GM19023 (cell line): ENCODE data around the gene GGPS1.
"Not testable (repeated sequence)": the region's sequence is repeated elsewhere in the genome, so short reads cannot be mapped to it uniquely, and the experiment has no call there.

ENCODE experiments used
- ATAC-seq: cut with Tn5 transposase; IDR thresholded peaks from one replicate; pipeline ENCODE4 v1.9.1; 2021; ENCODE audit warnings: mild to moderate bottlenecking, moderate library complexity; ENCODE audit not compliant: unreplicated experiment

GGPS1 gene

GRCh38 chr1:235328271-235329138, at the start of gene GGPS1:
GGPS1 (plus strand) TSS chr1:235328570; CDS start chr1:235335265, 6,695 bp downstream.
- peak; percentile 68 for ATAC-seq

- no peak for ATAC-seq
Measured at GRCh38 chr1:235278915-235279292, 49.5 kb upstream of the GGPS1 start.

DNA sequence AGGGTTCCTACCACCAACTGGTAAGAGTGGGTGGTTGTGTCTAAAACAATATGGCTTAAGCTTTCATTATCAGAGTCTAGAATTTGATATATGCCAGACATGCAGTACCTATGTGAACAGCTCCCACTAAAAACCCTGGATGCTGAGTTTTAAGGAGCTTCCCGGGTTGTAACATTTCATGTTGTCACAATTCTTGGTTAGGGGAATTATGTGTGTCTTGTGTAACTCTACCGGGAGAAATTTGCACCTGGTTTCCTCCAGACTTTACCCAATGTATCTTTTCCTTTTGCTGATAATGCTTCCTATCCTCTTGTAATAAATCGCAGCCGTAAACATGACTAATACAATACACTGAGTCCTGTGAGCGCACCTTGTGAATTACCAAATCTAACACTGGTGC, 48.7 kb upstream of the GGPS1 start:
- no peak for ATAC-seq

- no peak for ATAC-seq
Measured at GRCh38 chr1:235280467-235280866, 47.9 kb upstream of the GGPS1 start.

- not testable (repeated sequence) for ATAC-seq
Measured at GRCh38 chr1:235283636-235284035, 44.7 kb upstream of the GGPS1 start.

GRCh38 chr1:235284231-235284769, 44.1 kb upstream of the GGPS1 start:
- ATAC-seq = no peak

GRCh38 chr1:235286667-235287066, 41.7 kb upstream of the GGPS1 start:
- ATAC-seq = no peak

DNA sequence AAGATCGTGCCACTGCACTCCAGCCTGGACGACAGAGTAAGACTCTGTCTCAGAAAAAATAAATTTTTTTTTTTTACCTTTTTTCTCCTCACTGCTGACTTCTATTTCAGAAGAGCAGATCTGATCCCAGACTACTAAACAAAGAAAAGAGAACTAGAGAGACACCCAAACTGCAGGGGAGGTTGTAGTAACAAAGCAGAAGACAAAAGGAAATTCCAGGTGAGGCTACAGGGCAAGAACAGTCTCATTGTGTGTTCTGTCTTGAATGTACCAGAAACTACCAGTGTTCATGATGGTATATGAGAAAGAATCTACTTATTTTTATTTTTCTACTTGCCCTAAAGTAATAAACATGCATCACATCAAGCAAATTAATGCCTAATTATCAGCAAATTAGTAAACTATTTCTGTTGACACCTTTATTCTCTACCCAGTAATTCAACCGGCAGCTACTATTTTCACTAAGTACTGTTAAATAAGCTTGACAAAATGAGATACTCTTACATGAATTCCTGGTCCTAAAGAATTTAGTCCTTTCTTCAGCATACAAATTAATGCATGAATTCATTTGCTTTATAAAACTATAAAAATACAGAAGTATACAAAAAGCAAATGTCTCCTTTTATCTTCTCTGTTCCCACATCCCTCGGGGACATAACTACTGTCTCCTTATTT, 41.0 kb upstream of the GGPS1 start:
- ATAC-seq = no peak

DNA sequence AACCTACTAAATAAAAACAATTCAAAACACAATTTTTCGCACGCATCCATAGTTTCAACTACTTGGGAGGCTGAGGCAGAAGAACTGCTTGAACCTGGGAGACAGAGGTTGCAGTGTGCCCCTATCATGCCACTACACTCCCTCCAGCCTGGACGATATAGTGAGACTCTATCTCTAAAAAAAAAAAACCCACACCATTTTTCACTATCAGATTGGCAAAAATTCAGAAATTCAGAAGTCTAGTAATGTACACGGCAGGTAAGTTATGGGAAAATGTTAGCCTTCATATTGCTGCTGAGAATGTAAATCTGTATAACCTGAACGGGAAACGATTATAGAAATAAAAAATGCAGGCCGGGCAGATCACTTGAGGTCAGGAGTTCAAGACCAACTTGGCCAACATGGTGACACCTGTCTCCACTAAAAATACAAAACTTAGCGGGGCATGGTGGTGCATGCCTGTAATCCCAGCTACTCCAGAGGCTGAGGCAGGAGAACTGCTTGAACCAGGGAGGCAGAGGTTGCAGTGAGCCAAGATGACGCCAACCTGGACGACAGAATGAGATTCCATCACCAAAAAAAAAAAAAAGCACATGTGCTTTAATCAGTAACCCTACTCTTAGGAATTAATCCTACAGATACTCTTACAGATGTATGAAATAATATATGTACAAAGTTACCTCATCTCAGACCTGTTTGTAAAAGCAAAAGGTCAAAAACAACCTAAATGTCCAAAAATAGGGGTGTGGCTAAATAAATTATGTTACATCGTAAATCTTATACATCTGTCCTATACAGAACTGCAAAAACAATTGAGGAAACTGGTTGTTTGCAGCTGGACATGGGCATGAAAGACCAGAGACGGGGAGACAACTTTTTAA, 38.3 kb upstream of the GGPS1 start:
- no peak for ATAC-seq

DNA sequence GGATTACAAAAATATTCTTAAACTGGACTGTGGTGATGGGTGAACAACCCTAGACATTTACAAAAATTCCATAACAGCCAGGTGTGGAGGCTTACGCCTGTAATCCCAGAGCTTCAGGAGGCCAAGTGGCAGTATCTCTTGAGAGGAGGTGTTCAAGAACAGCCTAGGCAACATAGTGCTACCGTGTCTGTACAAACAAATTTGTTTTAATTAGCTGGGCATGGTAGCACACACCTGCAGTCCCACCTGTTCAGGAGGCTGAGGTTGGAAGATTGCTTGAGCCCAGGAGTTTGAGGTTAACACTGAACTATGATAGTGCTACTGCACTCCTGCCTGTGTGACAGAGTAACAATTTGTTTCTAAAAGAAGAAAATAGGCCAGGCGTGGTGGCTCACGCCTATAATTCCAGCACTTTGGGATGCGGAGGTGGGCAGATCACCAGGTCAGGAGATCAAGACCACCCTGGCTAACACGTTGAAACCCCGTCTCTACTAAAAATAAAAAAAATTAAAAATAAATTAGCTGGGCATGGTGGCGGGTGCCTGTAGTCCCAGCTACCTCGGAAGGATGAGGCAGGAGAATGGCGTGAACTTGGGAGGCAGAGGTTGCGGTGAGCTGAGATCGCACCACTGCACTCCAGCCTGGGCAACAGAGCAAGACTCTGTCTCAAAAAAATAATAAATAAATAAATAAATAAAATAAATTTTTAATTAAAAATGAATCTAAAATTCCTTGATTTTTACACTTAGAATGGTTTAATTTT, 37.4 kb upstream of the GGPS1 start:
- no peak for ATAC-seq

DNA sequence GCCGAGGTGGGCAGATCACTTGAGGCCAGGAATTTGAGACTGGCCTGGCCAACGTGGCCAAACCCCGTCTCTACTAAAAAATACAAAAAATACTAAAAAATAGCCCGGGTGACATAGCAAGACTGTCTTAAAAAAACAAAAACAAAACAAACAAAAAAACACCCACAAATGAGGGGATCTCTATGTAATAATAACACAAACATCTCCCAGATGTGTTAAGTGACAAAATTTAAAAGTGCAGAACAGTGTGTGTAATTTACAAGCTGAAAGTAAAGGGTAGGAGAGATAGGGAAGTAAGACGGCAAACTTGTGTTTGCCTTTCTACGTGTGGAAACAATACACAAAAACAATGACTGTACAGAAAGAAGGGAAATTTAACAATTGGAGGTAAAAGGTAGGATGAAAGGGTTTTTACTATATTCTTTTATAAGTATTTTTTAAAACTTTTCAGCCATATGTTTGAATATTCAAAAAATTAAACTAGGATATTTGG, 36.7 kb upstream of the GGPS1 start:
- ATAC-seq = no peak

- no peak for ATAC-seq
Measured at GRCh38 chr1:235292790-235293189, 35.6 kb upstream of the GGPS1 start.

DNA sequence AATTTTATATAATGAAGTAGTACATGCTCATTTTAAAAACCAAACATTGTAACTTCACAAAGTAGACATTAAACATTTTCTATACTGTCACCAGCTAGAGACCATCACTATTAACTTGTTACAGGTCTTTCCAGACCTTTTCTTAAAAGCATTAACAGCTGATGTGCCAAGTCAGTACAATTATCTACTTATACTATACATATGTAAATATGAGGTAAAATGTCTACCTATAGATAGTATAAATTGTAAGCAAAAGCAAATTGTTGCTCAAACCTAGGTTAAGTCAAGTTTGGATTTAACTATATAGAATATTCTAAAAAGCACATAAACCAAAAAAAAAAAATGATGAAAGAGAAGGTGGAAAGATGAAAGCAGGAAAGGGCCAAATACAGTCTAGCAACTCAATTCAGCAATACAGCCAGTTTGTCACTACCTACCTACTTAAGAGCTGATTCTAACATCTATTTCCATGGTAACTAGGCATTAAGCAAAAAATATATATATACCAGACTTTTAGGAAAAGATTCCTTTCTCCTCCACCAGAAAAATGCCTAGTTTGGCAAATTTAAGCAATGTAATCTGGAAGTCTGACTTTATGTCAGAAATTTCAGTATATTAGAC, 34.9 kb upstream of the GGPS1 start:
- ATAC-seq = no peak

DNA sequence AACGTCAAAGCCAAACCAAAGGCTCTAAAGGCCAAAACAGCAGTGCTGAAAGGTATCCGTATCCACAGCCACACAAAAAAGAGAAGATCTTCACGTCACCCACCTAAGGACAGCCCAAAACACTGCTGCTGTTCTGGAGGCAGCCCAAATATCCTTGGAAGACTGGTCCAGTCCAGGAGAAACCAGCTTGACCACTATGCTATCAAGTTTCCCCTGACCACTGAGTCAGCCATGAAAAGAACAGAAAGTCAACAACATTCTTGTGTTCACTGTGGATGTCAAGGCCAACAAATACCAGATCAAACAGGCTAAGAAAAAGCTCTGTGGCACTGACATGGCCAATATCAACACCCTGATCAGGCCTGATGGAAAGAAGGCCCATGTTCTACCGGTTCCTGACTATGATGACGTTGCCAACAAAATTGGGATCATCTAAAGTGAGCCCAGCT, 32.4 kb upstream of the GGPS1 start:
- no peak for ATAC-seq

DNA sequence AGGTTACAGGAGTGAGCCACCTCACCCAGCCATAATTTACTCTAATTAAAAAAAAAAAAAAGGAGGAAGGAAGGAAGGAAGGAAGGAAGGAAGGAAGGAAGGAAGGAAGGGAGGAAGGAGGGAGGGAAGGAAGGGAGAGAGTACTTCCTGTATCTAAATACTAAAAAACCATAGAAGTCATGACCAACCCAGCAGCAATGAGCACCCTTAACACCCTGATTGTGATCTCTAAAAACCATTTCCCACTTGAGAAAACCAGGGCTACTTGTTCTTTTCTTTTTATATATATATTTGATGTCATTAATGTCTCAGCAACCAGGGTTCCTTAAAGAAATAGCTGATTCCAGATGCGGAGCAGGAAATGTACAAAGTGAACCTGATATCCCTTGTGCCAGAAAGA, 31.6 kb upstream of the GGPS1 start:
- ATAC-seq = no peak

GRCh38 chr1:235297579-235297978, 30.8 kb upstream of the GGPS1 start:
- no peak for ATAC-seq

DNA sequence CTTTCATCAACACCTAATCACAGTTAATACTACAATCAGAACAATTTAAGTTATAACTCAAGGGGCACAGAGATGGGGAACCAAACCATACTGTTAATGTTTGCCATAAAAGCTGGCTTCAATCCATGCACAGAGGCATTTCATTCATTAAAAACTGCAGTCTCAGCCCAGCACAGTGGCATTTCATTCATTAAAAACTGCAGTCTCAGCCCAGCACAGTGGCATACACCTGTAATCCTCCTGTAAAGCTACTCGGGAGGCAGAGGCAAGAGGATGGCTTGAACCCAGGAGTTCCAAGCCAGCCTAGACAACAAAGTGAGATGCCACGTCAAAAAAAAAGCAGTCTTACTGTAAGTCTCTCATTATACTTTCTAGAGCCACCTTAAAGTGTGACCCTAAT, 29.6 kb upstream of the GGPS1 start:
- ATAC-seq = no peak

- no peak for ATAC-seq
Measured at GRCh38 chr1:235299169-235299858, 29.1 kb upstream of the GGPS1 start.

DNA sequence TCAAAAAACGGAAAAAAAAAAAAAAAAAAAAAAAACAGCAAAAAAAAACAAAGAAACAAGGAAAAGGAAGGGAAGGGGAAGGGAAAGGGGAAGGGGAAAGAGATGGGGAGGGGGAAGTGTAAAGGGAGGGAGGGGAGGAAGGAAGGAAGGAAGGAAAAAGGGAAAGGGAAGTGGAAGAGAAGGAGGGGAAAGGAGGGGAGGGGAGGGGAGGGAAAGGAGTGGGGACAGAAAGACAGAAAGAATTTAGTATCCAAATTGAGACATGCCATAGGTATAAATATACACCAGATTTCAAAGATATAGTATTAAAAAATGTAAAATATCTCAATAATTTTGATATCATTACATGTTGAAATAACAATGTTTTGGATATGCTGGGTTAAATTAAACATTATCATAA, 26.2 kb upstream of the GGPS1 start:
- ATAC-seq = no peak
